NCI-H2081 treated with DMSO at 0.1 percent for 48 hours (cell line): Measurements from ENCODE around the gene SLC24A3.

Experiments used
- DNase-seq: peaks from one replicate; lab custom pipeline; 2025; lab: John Stamatoyannopoulos, UW

The SLC24A3 gene

GRCh38 chr20:19241440-19241839 is 29.0 kb downstream of the SLC24A3 start:
- DNase-seq, result no peak

- DNase-seq, result no peak
Observed at GRCh38 chr20:19244291-19244690, 31.8 kb downstream of the SLC24A3 start.

- DNase-seq, result no peak
Observed at GRCh38 chr20:19249106-19249879, 36.9 kb downstream of the SLC24A3 start.

GRCh38 chr20:19250346-19250745 is 37.9 kb downstream of the SLC24A3 start:
- DNase-seq, result no peak

- no peak for DNase-seq
Observed at GRCh38 chr20:19251506-19251905, 39.1 kb downstream of the SLC24A3 start.

GRCh38 chr20:19251958-19252357 is 39.5 kb downstream of the SLC24A3 start:
- no peak for DNase-seq

GRCh38 chr20:19252451-19253120 is 40.1 kb downstream of the SLC24A3 start:
- no peak for DNase-seq

- no peak for DNase-seq
Observed at GRCh38 chr20:19253316-19253715, 40.9 kb downstream of the SLC24A3 start.

- no peak for DNase-seq
Observed at GRCh38 chr20:19253916-19254820, 41.7 kb downstream of the SLC24A3 start.

- no peak for DNase-seq
Observed at GRCh38 chr20:19254956-19255355, 42.5 kb downstream of the SLC24A3 start.

GRCh38 chr20:19256085-19256484 is 43.6 kb downstream of the SLC24A3 start:
- DNase-seq, result no peak

- no peak for DNase-seq
Observed at GRCh38 chr20:19256906-19257595, 44.6 kb downstream of the SLC24A3 start.

GRCh38 chr20:19257865-19258264 is 45.4 kb downstream of the SLC24A3 start:
- no peak for DNase-seq

- no peak for DNase-seq
Observed at GRCh38 chr20:19259141-19259591, 46.7 kb downstream of the SLC24A3 start.

GRCh38 chr20:19260412-19261090 is 48.1 kb downstream of the SLC24A3 start:
- DNase-seq, result no peak

GRCh38 chr20:19264191-19264590 is 51.7 kb downstream of the SLC24A3 start:
- no peak for DNase-seq

GRCh38 chr20:19265646-19266374 is 53.4 kb downstream of the SLC24A3 start:
- DNase-seq, result no peak

- no peak for DNase-seq
Observed at GRCh38 chr20:19268426-19268825, 56.0 kb downstream of the SLC24A3 start.

- DNase-seq, result no peak
Observed at GRCh38 chr20:19269737-19270340, 57.4 kb downstream of the SLC24A3 start.
